OCI-LY1 (cell line): ENCODE measurements around the gene DUS3L.

ENCODE experiments used
- EZH2 ChIP-seq: fragments of 200-600 bp; sonication (generic), shearing (Covaris generic); IDR thresholded peaks from 2 replicates; pipeline ENCODE4 v1.8.0; 2017; ENCODE audit warnings: borderline replicate concordance, mixed run types, mild to moderate bottlenecking, antibody characterized with exemption, low read length, moderate library complexity, mixed read lengths
- TF ChIP-seq, protein P1 (sequence below): fragments of 200-600 bp; sonication (generic), shearing (Covaris generic); IDR thresholded peaks from 2 replicates; pipeline ENCODE4 v1.5.1; 2017; ENCODE audit warnings: mild to moderate bottlenecking, antibody characterized with exemption, low read length, moderate library complexity, mixed read lengths

- TF ChIP-seq, protein P1, sequence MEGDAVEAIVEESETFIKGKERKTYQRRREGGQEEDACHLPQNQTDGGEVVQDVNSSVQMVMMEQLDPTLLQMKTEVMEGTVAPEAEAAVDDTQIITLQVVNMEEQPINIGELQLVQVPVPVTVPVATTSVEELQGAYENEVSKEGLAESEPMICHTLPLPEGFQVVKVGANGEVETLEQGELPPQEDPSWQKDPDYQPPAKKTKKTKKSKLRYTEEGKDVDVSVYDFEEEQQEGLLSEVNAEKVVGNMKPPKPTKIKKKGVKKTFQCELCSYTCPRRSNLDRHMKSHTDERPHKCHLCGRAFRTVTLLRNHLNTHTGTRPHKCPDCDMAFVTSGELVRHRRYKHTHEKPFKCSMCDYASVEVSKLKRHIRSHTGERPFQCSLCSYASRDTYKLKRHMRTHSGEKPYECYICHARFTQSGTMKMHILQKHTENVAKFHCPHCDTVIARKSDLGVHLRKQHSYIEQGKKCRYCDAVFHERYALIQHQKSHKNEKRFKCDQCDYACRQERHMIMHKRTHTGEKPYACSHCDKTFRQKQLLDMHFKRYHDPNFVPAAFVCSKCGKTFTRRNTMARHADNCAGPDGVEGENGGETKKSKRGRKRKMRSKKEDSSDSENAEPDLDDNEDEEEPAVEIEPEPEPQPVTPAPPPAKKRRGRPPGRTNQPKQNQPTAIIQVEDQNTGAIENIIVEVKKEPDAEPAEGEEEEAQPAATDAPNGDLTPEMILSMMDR: no peak
- no peak for TF ChIP-seq EZH2
Observed at GRCh38 chr19:5826531-5827341, 35.8 kb upstream of the DUS3L start.
